ENCODE measurements around the gene PRMT1.
"Not testable (repeated sequence)": the region's sequence is repeated elsewhere in the genome, so short reads cannot be mapped to it uniquely, and the experiment has no call there.

PRMT1 gene

DNA sequence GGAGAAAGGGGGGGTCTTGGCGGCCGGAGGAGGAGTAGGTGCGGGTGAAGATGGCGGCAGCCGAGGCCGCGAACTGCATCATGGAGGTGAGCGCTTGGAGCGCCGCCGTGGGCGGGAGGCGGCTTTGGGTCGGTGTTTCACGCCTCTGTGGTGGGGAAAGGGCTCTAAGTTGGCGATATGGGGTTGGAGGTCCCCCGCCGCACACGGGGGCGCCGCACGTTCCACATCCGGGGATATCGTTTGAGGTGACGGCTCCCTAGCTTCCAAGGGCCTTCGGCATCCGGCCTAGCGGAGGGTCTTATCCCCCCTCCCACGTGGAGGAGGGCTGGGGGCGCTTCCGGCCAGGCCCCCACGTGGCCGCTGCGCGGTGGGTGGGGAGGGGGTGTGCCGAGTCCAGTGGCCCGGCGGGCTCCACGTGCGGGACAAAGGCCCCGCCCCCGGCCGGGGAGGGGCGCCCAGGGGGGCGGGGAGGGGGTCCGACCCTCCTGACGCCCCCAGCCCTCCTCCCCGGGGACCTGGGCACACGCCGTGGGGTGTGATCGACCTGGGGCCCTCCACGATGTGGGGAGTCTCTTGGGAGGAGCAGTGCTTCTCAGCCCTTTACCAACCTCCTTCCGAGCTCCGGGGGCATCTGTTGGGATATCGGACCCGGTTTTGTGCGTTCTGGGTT, at the start of gene PRMT1:
Gene PRMT1 (plus strand): TSS at position 41 of the 670 bp plus-strand sequence. CDS start 10 bp downstream, at position 51.
- peak; percentile 68 for DNase-seq

DNA sequence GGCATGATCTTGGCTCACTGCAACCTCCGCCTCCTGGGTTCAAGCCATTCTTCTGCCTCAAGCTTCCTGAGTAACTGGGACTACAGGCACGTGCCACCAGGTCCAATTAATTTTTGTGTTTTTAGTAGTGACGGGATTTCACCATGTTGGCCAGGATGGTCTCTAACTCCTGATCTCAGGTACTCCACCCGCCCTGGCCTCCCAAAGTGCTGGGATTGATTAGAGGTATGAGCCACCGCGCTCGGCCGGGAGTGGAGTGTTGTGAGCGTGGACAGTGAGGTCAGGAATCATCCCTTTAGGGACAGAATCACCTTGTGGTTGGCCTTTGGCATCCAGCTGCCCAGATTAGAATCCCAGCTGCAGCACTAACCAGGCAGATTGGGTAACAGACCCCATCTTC, 47.4 kb upstream of the PRMT1 start:
- DNase-seq = no peak

DNA sequence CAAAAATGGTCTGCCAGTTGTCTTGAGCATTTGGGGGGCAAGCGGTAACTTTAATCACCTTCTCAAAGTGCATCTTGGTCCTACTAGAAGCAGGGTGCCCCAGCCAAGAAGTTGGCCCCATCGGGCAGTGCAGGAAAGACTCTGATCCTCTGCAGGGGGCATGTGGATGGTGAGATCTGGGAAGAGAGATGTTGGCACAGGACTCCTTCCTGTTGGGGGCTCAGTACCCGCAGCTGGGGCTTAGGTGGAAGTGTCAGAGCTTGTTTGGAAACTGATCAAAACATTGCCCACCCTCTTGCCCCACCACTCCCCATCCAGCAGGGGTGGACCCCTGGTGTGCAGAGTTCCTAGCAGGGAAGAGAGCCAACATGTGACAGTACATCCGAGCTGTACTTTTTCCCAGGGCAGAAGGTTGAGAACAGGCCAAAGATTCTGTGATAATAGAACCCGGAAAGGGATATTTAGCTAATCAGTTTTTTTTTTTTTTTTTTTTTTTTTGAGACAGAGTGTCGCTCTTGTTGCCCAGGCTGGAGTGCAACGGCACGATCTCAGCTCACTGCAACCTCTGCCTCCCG, 46.0 kb upstream of the PRMT1 start:
- no peak for DNase-seq

DNA sequence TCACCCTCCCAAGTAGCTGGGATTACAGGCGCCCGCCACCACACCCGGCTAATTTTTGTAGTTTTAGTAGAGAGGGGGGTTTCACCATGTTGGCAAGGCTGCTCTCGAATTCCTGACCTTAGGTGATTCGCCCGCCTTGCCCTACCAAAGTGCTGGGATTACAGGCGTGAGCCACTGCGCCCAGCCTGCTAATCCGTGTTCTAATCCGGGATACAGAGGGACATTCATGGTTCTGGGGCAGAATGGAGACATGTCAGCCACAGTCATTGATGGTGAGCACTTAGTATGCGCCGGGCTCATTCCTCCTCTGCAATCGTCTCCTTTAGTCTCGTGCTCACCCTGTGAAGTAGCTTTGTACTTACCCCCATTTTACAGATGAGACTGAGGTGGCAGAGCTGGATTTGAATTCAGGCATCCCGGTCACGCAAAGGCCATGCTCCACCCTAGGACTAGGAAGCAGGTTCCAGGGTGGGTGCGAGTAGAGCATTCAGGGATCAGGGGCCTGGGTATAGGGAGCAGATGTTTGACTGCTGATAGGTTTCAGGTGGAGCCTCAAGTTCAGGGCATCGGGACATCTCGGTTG, 45.4 kb upstream of the PRMT1 start:
- no peak for DNase-seq

DNA sequence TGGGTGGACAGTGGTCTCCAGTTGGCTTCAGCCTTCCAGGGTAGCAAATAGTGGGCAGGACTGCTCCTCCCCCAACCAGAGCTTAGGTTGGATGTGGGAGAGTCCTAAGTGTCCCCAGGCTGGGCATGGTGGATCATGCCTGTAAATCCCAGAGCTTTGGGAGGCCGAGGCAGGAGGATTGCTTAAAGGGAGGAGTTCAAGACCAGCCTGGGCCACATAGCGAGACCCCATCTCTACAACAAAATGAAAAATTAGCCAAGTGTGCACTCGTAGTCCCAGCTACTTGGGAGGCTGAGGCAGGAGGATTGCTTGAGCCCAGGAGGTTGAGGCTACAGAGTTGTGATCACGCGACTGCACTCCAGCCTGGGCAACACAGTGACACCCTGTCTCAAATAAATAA, 44.5 kb upstream of the PRMT1 start:
- no peak for DNase-seq

DNA sequence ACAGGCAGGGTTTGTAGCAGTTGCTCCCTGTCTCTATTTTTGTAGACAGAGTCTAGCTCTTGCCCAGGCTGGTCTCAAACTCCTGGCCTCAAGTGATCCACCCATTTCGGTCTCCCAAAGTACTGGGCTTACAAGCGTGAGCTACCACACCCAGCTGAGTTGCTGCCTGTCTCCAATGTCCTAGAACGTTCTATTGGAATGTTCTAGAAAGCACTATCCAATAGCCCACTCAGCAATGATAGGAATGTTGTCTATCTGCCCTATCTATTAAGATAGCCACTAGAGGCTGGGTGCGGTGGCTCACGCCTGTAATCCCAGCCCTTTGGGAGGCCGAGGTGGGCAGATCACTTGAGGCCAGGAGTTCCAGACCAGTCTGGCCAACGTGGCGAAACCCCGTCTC, 43.8 kb upstream of the PRMT1 start:
- not testable (repeated sequence) for DNase-seq

DNA sequence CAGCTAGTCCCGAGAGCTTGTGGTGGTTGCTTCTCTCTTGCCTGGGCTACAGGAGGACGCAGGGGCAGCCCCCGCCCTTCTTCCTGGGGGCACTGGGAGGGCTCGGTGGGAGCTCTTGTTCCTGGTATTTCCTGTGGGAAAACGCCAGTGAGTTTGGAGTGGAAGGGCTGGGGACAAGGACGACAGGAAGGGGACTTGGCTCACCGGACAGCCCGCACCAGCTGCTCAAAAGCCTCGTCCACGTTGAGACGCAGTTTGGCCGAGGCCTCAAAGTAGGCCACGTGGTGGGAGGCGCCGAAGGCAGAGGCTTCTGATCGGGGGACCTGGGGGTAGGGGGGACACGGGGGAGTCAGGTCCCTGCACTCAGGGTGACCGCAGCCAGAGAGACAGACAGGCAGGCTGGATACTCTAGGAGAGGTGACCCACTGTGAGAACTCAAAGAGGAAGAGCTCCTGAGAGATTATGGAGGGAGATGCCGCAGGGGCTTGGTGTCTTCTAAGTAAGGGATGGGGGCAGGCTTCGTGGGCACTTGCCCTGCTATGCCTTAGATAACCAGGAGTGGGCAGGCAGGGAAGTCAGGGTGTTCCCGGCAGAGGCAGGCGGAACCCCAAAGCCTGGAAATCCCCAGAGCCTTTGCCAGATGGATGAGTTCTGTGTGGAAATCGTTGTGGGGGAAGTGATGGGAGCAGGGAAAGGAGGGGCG, 41.4 kb upstream of the PRMT1 start:
- DNase-seq = peak; percentile 48

DNA sequence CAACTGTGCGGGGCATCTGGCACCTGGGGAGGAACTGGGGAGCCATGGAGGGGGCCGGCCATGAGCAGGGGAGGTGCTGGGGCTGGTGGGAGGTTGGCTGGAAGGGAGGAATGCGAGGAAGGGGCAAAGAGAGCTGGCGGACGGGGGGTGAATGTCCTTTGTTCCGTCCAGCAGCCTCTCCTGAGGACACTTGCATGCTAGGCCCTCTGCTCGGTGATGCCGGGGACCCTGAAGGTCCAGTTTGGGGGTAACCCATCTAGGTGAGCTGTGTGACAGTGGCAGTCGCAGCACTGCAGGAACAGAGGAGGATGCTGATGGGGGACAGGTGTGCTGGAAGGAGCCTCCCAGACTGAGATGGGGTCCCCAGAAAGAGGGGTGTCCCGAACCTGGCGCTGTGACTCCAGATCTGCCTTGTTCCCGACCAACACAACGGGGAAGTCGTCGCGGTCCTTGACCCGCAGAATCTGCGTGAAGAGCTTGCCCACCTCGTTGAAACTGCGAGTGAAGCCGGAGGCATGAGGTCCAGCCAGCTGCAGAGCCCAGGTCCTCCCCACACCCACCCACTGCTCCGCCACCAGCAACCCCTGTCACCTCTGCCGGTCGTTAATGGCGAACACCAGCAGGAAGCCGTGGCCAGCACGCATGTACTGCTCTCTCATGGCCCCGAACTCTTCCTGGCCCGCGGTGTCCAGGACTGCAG, 40.7 kb upstream of the PRMT1 start:
- peak; percentile 49 for DNase-seq

DNA sequence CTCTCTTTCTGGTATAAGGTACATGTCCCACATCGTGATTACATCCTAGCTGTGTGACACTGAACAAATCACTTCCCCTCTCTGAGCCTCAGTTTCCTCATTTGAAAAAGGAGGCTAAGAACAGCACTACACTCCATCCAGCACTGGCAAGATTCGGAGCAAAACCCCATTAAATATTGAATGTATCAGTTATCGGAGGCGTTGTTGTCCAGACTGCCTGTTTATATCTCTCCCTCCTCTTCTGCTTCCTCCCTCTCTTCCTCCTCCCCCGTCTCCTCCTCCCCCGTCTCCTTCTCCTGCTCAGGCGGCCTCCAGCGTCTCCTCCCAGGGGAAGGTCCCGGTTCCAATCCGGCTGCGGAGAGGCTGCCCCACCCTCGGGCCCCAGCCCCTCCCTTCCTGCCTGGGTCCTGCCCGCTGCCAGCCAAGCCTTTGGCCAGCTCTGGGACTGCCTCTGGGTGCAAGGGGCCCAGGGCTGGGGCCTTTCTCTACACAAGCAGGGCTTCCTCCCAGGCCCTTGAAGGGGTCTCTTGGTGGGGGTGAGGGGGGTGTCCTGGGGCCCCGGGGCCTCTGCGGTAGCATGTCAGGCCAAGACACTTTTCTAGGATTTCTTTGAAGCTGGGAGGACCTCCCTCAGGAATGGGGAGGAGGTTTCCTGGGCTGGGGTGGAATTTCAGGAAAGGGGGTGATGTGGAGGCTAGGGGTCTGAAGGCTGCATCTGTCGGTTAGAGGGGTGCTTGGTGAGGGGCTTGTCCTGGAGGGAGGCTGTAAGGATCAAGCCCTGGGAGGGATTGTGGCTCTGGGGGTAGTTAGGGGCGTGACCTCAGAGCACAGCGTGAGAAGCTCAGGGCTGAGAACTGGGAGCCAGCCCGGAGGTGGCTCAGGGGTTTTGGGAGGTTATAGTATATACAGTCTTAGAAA, 39.0 kb upstream of the PRMT1 start:
- DNase-seq = peak; percentile 57

DNA sequence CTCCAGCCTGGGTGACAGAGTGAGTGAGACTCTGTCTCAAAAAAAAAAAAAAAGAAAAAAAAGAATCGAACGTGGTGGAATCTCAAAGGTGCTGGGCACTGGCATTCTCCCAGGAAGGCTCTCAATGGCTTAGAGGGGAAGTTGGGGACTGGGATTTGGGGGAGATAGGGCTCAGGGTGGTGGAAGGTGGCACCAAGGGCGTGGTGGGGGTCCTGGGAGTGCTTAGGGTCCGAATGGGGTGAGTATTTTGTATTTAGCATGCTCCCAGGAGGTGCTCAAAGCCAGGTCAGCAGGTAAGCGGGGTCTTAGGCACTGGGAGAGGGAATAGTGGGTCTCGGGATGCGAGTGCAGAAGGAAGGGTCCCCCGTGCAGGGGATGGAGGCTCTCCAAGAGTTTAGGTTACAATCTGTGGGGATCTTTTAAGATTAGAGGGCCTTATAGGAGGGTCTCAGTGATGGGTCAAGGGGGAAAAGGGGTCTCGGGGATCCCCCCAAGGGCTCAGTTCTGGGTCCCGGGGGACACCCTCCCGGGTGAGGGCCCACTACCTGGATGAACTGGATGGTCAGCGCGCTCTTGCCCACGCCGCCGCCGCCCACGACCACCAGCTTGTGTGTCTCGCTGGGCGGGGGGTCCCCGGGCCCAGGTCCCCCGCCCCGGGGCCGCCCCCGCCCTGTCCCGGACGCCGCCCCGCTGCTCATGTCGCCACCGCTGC, 37.5 kb upstream of the PRMT1 start:
- DNase-seq = no peak

DNA sequence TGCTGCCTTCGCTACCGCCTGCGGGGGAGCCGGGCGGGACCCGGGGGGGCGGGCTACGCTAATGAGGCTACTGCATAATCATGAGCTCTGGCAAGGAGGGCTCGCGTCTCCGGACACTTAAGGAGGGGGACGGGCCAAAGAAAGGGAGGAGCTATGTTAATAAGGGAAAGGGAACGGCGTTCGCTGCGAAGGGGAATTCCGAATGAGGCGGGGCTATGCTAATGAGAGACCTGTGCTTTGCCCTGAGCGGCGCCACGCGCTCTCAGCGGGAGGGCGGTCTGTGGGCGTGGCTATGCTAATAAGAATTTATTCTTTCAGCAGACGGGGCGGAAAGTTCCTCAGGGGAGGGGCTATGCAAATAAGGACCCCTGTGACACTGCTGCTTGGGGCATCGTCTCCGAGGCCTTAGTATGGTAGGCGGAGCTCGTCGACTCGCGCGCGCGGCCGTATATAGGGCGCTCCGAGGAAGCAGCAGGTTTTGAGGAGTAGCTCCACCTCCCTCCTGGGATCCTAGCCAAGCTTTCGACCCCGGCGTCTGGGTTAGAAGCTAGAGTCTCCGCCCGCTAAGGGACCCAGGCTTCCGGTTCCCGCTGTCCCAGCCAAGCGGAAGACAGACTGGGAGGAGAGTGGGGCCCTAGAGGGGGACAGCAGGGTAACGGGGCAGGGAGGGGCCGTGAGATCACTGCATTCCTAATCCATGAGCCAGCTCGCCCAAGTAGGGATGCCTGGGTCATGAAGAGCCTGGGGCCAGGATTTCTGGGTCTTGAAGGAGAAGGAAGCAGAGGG, 36.8 kb upstream of the PRMT1 start, which contains the start of gene RRAS:
Gene RRAS (minus strand): TSS at position 31 of the 786 bp plus-strand sequence. CDS start 45 bp downstream, outside the sequence.
- peak; percentile 99 for DNase-seq

DNA sequence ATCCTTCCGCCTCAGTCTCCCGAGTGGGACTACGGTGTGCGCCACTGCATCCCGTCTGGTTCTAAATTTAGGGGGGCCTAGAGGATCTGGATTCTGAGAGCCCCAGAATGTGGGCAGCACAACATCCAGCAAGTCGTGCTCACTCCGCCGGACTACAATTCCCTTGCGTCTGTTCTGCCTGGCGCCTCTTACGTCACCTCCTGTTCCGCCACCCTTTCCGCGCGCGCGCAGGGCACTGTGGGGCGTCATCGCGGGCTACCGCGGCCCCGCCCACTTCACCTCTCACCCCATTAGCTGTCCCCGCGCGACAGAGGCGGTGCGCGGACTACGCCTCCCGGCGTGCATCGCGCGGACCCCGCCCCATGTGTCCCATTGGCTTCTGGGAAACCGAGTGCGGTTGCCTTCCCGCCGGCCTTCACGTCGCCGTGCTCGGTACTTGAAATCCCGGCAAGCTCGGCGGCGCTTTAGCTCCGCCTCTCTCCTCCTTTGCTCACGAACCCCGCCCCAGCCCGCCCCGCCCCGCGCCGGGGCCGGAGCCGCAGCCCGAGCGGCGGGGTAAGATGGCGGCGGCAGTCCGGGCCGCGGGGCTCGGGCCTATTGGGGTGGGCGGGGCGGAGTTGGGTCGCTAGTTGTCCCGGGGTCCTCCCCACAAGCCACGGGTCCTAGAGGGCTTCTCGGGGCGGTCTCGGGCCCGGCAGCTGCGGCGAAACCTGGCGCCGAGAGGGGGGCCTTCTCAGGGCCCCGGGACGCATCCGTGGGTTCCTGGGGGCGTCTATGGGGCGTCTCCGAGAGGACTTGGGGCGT, 35.2 kb upstream of the PRMT1 start, which contains the start of gene SCAF1:
Gene SCAF1 (plus strand): TSS at position 522 of the 804 bp plus-strand sequence. CDS start 2,818 bp downstream, outside the sequence.
- peak; percentile 99 for DNase-seq

DNA sequence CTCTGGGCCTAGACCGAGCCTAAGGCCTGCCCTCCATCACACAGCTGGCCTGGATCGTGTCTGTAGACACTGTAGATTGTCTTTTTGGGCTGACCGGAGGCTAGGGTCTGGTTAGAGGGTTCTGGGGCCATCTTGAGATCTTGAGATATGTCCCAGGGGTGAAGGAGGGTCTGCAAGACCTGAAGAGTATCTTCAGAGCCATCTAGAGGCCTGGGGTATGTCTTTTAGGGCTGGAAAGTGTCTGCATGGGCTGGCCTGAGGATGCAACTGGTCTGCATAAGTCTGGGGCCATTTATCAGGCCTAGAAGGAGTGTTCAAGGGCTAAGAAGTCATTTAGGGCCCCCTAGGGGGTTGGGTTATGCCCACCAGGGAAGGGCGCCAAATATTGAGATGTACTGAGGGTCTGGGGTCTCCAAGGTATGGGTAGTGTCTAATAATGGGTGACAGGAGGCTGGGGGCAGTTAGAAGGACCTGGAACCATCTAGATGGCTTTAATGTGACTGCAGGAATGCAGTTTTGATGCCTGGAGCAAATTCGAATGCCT, 34.5 kb upstream of the PRMT1 start:
- DNase-seq = no peak

DNA sequence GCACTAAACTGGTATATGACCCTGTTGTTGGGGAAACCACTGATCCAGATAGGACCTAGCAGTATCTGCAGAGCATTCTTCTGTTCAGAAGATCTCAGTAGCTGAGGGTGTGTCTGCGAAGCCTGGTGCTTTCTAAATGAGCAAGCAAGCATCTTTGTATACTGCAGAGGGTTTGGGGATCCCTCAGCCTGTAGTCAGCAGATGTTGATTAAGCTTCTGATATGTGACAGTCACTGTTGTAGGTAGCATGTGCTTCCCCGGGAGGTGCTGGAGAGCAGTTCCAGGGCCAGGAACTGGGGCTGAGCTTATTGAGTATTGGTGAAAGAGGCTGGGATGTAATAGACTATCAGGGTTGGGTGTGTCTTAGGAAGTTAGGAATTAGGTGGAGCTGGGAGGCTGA, 33.6 kb upstream of the PRMT1 start:
- no peak for DNase-seq

DNA sequence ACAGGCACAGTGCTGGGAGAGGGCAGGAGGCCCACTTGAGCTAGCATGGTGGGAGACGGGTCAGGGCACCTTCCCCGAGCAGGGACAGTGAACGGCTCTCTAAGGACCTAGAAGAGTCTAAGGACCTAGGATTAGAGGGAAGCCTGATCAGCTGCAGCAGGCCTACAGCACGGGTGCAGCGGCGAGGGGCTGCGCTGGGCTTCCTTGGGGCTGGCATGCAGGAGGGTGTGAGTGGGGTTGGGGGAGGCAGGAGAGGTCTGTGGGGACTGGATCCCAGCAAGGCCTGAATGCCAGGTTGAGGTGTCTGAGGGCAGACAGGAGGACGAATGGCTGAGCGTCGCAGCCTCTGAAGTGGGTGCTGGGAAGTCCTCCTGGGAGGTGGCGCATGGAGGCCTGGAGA, 31.5 kb upstream of the PRMT1 start:
- no peak for DNase-seq

DNA sequence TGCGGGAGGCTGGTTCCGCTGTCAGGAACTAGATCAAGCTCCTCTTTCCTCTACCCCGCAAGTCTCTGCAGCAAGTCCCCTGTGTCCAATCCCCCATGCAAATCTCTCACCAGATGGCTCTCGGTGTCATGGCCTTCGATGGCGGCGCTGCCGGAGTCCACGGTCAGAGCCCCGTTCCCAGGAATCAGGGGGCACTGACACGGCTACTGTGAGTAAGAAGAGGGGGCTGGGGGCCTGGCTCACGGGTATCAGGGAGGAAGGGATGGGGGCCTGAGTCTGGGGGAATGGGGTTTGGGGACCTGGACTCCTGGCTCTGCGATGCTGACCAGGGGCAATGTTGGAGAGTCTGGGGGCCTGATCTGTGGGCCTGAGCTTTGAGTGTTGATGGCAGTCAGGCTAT, 31.1 kb upstream of the PRMT1 start:
- DNase-seq = no peak

DNA sequence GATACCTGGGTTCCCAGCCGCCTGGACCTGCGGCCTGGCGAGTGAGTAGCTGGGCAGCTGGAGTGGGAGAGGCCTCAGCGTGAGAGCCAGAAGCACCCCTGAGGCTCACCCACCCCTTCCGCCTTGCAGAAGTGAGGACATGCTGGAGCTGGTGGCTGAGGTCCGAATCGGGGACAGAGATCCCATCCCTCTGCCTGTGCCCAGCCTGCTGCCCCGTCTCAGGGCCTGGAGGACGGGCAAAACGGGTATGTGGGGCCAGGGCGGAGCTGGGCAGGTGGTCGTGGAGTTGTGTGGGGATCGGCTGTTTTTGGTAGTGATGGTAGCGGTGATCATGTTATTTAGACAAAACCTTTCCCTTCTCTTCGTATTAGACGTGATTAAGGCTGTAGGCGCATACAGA, 30.5 kb upstream of the PRMT1 start:
- no peak for DNase-seq

DNA sequence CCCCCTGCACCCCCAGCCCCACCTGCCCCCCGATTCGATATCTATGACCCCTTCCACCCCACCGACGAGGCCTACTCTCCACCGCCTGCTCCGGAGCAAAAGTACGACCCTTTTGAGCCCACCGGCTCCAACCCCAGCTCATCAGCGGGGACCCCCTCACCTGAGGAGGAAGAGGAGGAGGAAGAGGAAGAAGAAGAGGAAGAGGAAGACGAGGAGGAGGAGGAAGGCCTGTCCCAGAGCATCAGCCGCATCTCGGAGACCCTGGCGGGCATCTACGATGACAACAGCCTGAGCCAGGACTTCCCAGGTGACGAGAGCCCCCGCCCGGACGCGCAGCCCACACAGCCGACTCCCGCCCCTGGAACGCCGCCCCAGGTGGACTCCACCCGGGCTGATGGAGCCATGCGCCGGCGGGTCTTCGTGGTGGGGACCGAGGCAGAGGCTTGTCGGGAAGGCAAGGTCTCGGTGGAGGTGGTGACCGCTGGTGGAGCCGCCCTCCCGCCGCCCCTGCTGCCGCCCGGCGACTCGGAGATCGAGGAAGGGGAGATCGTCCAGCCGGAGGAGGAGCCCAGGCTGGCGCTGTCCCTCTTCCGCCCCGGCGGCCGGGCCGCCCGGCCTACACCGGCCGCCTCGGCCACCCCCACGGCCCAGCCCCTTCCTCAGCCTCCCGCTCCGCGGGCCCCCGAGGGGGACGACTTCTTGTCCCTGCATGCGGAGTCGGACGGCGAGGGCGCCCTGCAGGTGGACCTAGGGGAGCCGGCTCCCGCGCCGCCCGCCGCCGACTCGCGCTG, 25.8 kb upstream of the PRMT1 start:
- no peak for DNase-seq
